Measurements from ENCODE around the gene SPART. TPM values are rescaled to one million over a fixed set of nuclear protein-coding genes. Genes with fewer than 3 reads are reported as not detected.

The SPART gene
- total and polyA plus RNA-seq, 2 of the 8 experiments (the other 6 are each of a cell fraction or from before 2014, with no cell fraction given) = 27.2 to 74.1 TPM

- no peak for TF ChIP-seq CHD7 (IDR thresholded peaks at IDR 0.05; ENCODE audit: insufficient replicate concordance, low read length)
- TF ChIP-seq RBBP5 (IDR thresholded peaks at IDR 0.05; ENCODE audit: borderline replicate concordance, low read depth, low read length) = no peak
- no peak for TF ChIP-seq TAF7 (optimal IDR thresholded peaks at IDR 0.05; ENCODE audit: borderline replicate concordance, low read depth, low read length)
- TF ChIP-seq SUZ12 (IDR thresholded peaks at IDR 0.05; ENCODE audit: low read length) = no peak
Observed at GRCh38 chr13:36261976-36262375, 84.2 kb downstream of the SPART start (continued).

Data from H1 (cell line).